Nephron (organoid): Measurements from ENCODE around the gene PRDM1.

Experiments used
- H3K27ac Mint-ChIP-seq, 3 experiments: 2 replicates each; pipeline ENCODE4 v1.8.0; 2020; ENCODE audit warnings: mixed read lengths in 3 of 3, mild to moderate bottlenecking in 2 of 3, moderate library complexity in 1 of 3
- H3K27me3 Mint-ChIP-seq: 2 replicates; pipeline ENCODE4 v1.8.0; 2021; ENCODE audit warnings: low read depth, mild to moderate bottlenecking, moderate library complexity, mixed read lengths
- H3K36me3 Mint-ChIP-seq: 2 replicates; pipeline ENCODE4 v1.8.0; 2020; ENCODE audit warnings: low read depth, mixed read lengths
- H3K4me1 Mint-ChIP-seq: 2 replicates; pipeline ENCODE4 v1.8.0; 2020; ENCODE audit warnings: mixed read lengths
- H3K4me3 Mint-ChIP-seq, 3 experiments: 2 replicates each; pipeline ENCODE4 v1.8.0; 2020; ENCODE audit warnings: mild to moderate bottlenecking in 3 of 3, mixed read lengths in 3 of 3, moderate library complexity in 2 of 3
- H3K9me3 Mint-ChIP-seq: 2 replicates; pipeline ENCODE4 v1.8.0; 2020; ENCODE audit warnings: mixed read lengths
- TF ChIP-seq, protein P1 (sequence below), 3 experiments: fragments of 200-600 bp; sonication (generic); IDR thresholded peaks; one replicate each; pipeline ENCODE4 v1.5.0; 2021; ENCODE audit warnings: antibody characterized with exemption in 3 of 3; ENCODE audit not compliant: unreplicated experiment in 3 of 3

PRDM1 gene

GRCh38 chr6:106112433-106112832 is 26.3 kb downstream of the PRDM1 start:
- Mint-ChIP-seq H3K27ac (no peak overlapping the region), H3K9me3 (no peaks in the 10 kb centered on the region), H3K4me3 (no peak overlapping the region), H3K36me3 (no peaks in the 10 kb centered on the region), H3K27me3 (peaks cover 5% of the 10 kb centered on the region), H3K4me1 (peaks cover 26% of the 10 kb centered on the region)
- TF ChIP-seq, protein P1, sequence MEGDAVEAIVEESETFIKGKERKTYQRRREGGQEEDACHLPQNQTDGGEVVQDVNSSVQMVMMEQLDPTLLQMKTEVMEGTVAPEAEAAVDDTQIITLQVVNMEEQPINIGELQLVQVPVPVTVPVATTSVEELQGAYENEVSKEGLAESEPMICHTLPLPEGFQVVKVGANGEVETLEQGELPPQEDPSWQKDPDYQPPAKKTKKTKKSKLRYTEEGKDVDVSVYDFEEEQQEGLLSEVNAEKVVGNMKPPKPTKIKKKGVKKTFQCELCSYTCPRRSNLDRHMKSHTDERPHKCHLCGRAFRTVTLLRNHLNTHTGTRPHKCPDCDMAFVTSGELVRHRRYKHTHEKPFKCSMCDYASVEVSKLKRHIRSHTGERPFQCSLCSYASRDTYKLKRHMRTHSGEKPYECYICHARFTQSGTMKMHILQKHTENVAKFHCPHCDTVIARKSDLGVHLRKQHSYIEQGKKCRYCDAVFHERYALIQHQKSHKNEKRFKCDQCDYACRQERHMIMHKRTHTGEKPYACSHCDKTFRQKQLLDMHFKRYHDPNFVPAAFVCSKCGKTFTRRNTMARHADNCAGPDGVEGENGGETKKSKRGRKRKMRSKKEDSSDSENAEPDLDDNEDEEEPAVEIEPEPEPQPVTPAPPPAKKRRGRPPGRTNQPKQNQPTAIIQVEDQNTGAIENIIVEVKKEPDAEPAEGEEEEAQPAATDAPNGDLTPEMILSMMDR (IDR thresholded peaks at IDR 0.05; ENCODE audit: unreplicated experiment in 3 of 3), result no peak

- peak overlapping the region in 1 of 3 experiments; percentile 3 for H3K4me3 Mint-ChIP-seq
- peak overlapping the region; percentile 45 to 75 (median 73) for H3K27ac Mint-ChIP-seq
- TF ChIP-seq, protein P1 (IDR thresholded peaks at IDR 0.05; ENCODE audit: unreplicated experiment in 3 of 3), result no peak
- no peaks in the 10 kb centered on the region for H3K9me3 Mint-ChIP-seq
- peaks cover 26% of the 10 kb centered on the region for H3K4me1 Mint-ChIP-seq
- peaks cover 5% of the 10 kb centered on the region for H3K27me3 Mint-ChIP-seq
- H3K36me3 Mint-ChIP-seq, result no peaks in the 10 kb centered on the region
Observed at GRCh38 chr6:106113256-106113959, 27.3 kb downstream of the PRDM1 start.

GRCh38 chr6:106114492-106114891 is 28.4 kb downstream of the PRDM1 start:
- Mint-ChIP-seq H3K4me3 (no peak overlapping the region), H3K36me3 (no peaks in the 10 kb centered on the region), H3K4me1 (peaks cover 26% of the 10 kb centered on the region), H3K9me3 (no peaks in the 10 kb centered on the region), H3K27ac (peak overlapping the region in 2 of 3 experiments; percentile 73 to 75), H3K27me3 (peaks cover 8% of the 10 kb centered on the region)
- TF ChIP-seq, protein P1 (IDR thresholded peaks at IDR 0.05; ENCODE audit: unreplicated experiment in 3 of 3), result no peak

DNA sequence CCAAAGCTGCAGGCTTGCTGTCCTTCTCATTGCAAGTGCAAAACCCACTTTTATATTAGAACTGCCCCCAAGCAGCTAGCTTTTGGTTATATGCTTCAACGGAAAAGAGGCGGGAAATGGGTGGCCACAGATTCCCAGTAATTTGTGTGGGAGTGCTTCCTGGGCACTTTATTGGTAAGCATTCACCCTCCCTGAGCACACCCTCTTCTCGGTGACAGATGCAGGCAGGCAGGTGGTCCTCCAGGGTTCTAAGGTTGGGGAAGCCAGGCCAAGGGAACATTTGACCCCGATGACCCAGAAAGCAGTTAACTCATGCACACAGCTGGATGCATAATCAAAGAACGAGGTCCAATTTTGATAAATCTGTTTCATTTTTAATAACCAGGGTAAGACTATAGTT is 29.1 kb downstream of the PRDM1 start:
- H3K27me3 Mint-ChIP-seq, result peaks cover 10% of the 10 kb centered on the region
- peaks cover 31% of the 10 kb centered on the region for H3K4me1 Mint-ChIP-seq
- H3K9me3 Mint-ChIP-seq, result no peaks in the 10 kb centered on the region
- no peak overlapping the region for H3K4me3 Mint-ChIP-seq
- no peak overlapping the region for H3K27ac Mint-ChIP-seq
- TF ChIP-seq, protein P1 (IDR thresholded peaks at IDR 0.05; ENCODE audit: unreplicated experiment in 3 of 3), result no peak
- no peaks in the 10 kb centered on the region for H3K36me3 Mint-ChIP-seq

DNA sequence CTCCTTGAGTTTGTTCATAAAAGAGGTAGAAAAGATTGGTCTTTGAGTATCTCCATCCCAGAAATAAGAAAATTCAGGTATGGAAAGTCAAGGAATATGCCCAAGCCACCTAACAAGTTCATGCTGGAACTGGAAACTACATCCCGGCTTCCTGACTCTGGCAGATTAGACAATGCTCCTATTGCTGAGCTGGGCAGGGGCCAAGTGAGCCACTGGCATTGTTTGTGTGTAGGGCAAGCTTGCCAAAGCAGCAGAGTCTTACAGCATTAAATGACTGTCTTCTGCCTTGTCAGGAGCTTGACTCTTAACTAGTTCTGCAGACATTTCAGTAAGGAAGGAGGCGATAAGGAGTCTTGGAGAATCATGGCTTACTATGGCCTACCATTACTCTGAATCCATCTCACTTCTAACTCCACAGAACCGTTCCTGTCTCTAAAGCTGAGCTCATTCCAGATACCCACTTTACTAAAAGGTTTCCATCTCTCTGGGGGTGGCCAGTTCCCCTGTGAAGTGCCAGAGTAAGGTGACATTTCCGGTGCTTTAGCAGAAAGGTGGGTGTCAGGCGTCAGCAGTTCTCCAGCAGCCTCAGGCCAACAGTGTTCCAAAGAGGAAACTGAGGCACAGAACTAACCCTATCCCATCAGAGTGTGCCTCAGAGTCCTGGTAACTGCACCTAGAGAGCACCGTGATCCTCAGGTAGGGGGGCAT is 30.1 kb downstream of the PRDM1 start:
- H3K4me1 Mint-ChIP-seq, result peaks cover 26% of the 10 kb centered on the region
- peaks cover 10% of the 10 kb centered on the region for H3K27me3 Mint-ChIP-seq
- H3K36me3 Mint-ChIP-seq, result no peaks in the 10 kb centered on the region
- TF ChIP-seq, protein P1 (IDR thresholded peaks at IDR 0.05; ENCODE audit: unreplicated experiment in 3 of 3), result no peak
- H3K4me3 Mint-ChIP-seq, result no peak overlapping the region
- H3K9me3 Mint-ChIP-seq, result no peaks in the 10 kb centered on the region
- no peak overlapping the region for H3K27ac Mint-ChIP-seq
